ENCODE data around the gene ABCC6.
"Not testable (repeated sequence)": the region's sequence is repeated elsewhere in the genome, so short reads cannot be mapped to it uniquely, and the experiment has no call there.

GRCh38 chr16:16243886-16244285 is 20.6 kb upstream of the ABCC6 start:
- TF ChIP-seq CTCF (IDR thresholded peaks at IDR 0.05); EZH2 (IDR thresholded peaks at IDR 0.05; ENCODE audit: borderline replicate concordance, insufficient read depth, low read depth, low read length, poor library complexity, severe bottlenecking): not testable (repeated sequence)
